HG03432 (cell line): Measurements from ENCODE around the gene ARHGAP28.

ENCODE experiments used
- ATAC-seq: cut with Tn5 transposase; IDR thresholded peaks from one replicate; pipeline ENCODE4 v1.9.1; 2021; ENCODE audit warnings: mild to moderate bottlenecking, moderate library complexity; ENCODE audit not compliant: unreplicated experiment

Gene ARHGAP28

DNA sequence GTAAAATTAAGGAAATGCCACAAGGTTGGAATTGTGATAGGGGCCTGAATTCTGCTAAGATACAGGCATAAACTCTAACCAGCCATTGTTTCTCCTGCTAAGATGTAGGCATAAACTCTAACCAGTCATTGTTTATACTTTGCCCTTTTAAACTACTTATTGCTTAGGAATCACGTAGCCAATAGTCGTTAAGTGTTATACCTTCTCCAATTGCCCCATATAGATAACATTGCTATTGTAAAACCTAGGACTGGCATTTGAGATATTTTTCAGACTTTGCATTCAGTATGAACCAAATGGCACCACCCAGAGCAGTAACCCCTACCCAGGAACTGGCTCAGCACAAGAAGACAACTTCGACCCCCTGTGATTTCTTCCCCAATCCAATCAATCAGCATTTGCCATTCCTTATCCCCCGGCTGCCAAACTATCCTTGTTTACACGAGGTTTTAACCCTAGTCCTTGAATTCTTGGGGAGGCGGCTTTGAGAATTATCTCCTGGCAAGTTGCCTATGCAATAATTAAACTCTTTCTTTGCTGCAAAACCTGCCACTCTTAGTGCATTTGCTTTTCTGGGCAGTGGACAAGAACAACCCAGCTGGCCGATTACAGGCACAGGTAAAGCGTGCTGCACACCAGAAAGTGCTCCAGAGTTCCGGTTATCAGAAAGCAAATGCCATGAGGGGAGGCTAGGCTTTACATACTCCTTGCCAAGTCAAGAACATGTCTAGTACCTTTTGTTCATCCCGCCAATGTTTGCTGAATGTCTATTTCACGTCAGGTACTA is 220.5 kb downstream of the ARHGAP28 start:
- ATAC-seq = no peak

DNA sequence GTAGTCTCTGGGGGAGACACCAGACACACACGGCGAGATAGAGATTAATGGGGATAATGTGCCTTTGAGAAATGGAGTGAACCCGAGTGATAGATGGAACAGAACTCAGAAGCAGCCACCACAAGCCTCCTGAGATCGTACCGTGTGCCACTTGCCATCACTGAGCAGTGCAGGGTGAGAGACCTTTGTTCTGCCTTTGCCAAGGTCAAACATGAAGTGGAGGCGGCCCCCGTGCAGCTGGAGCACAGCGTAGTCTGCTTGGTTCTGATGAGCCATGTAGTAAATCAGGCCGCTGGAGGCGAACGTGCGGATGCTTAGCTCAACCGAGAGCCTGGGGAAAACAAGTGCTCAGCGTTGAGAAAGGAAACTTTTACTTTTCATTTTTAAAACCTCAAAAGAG is 221.1 kb downstream of the ARHGAP28 start:
- no peak for ATAC-seq

GRCh38 chr18:6951336-6952090 is 222.0 kb downstream of the ARHGAP28 start:
- no peak for ATAC-seq

DNA sequence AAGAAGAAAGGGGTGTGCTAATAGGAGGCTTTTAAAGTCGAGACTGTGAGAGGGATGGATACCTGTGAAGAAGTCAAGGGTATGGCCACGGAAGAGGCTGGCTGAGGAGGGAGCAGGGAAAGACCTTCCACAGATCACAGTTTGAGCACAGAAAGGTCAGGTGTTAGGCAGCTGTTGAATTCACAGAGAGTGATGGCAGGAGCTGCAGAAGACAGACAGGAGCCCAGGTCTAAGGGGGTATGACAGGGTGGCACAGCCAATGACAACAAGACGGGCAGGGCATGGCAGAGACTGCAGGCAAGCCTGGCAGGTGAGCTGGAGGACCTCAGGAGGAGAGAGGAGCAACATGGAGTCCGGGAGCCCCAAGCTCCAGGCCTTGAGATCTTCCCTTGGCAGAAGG is 225.0 kb downstream of the ARHGAP28 start:
- ATAC-seq = no peak

DNA sequence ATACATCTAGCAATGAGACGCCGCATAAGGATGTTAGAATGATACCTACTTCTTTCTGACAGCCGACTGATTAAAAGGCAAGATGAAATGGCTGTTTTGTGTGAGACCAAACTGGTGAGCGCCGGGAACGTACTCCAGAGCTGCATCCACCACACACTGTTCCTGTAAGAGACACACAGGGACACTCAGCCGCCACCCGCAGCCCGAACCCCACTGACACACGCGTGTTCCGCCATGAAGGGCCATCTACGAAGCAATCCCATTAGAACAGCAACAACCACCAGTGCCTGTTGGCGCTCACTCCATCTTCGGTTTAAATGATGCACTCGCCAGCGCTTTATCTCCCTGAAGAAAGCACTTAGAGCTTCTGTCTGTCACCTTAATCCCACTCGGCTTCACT is 225.8 kb downstream of the ARHGAP28 start:
- no peak for ATAC-seq

GRCh38 chr18:6956495-6956894 is 227.0 kb downstream of the ARHGAP28 start:
- ATAC-seq = no peak

- no peak for ATAC-seq
Measured at GRCh38 chr18:6956999-6957398, 227.5 kb downstream of the ARHGAP28 start.

DNA sequence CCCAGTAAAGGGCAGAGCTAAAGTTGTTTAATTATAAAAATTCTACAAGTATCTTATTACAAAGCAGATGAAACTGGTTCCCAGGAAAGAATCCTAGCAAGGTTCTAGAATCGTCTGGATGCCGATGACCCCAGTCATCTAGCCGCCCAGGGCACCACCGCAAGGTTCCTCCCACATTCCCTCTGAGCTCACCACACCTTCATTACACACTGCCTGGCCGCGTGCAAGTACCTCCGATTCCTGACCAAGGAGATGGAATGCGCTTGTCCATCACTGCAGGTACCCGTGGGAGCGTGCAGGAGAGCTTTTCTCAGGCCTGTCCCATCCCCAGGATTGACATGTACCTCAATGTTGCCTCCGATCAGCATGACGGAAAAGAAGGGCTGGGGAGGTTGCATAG is 229.6 kb downstream of the ARHGAP28 start:
- ATAC-seq = no peak

GRCh38 chr18:6960124-6960523 is 230.6 kb downstream of the ARHGAP28 start:
- ATAC-seq = no peak

DNA sequence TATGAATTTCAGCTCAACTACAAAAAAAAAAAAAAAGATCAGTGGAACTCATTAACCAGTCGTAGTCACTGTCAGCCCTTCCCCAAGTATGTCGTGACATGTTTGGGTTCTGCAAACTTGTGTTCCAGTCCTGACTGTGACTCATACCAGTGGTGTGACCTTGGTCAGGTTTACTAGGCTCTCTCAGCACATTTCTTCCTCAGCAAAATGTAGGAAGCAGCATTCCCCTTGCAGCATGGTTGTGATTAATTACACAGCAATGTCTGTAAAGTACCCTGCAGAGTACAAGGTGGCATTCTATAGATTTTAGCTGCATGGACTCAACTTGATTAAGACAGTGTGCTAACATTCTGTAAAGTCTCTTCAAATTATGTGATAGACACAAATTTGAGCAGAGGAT is 231.1 kb downstream of the ARHGAP28 start:
- ATAC-seq = no peak

DNA sequence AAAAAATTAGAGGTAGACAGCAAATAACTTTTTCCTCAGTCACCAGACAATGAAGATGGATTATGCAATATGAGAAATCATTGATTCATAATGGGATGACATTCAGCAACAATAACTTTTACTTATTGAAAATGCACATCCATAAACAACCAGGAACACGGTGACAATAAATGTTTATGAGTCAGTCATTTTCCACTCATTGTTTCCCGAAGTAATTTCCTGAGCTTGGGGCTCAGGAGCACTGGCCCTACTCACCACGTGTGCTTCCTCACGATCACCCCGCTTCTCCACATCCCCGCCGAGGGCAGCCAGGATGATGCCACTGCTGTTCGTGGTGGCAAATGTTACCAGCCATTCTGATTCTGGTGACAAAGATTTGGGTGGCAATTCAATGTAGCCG is 231.8 kb downstream of the ARHGAP28 start:
- no peak for ATAC-seq

- no peak for ATAC-seq
Measured at GRCh38 chr18:6962571-6963451, 233.3 kb downstream of the ARHGAP28 start.

DNA sequence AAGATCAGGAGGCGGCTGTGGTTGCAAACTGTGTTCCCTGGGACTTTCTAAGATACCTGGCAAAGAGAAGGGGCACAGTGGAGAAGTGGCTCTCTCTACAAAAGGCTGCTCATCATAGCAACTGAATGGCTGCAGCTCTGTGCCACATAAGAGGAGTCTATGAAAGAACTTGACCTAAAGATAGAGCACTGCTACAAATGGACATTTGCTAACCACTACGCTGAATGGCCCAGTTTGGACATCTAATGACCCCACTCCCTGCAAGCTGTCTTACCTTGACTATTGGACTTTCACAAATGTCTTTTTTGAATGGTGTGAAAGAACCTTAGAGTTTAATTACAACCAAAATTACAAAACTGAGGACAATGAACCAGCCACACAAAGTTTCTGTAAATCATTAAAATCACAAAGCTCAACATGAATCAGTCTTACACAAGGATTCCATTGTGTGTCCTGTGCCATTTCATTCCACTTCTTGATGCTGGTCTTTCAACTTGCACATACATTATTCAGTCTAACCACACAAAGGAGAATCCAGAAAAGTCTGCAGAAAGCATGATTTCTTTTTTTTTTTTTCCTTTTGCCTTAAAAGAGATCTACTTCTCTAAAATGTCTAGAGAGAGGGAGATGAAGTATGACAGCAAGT is 234.1 kb downstream of the ARHGAP28 start:
- no peak for ATAC-seq
